ENCODE data around the gene ATG16L1.
A peak's percentile ranks its signal among the peaks of the same experiment; 100 is the strongest.

Gene ATG16L1

DNA sequence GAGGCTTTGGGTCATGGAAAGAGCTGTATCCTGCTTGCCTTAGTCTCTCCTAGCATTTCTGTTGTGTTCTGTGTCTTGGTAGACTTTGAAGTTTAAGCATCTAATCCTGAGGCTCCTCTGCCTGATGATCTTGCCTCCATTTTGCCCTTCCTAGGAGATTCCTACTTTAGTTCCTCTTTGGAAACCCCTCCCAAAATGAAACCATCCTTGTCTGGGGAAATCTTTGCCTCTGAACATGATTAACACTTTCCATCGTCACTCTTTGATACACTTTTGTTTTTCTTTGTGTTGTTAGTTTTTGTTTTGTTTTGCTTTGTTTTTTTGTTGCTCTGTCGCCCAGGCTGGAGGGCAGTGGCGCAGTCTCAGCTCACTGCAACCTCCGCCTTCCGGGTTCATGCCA is 9.2 kb downstream of the ATG16L1 start:
- no peaks in the 10 kb centered on the region for H3K27me3 ChIP-seq
- TF ChIP-seq, protein P1, sequence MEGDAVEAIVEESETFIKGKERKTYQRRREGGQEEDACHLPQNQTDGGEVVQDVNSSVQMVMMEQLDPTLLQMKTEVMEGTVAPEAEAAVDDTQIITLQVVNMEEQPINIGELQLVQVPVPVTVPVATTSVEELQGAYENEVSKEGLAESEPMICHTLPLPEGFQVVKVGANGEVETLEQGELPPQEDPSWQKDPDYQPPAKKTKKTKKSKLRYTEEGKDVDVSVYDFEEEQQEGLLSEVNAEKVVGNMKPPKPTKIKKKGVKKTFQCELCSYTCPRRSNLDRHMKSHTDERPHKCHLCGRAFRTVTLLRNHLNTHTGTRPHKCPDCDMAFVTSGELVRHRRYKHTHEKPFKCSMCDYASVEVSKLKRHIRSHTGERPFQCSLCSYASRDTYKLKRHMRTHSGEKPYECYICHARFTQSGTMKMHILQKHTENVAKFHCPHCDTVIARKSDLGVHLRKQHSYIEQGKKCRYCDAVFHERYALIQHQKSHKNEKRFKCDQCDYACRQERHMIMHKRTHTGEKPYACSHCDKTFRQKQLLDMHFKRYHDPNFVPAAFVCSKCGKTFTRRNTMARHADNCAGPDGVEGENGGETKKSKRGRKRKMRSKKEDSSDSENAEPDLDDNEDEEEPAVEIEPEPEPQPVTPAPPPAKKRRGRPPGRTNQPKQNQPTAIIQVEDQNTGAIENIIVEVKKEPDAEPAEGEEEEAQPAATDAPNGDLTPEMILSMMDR (IDR thresholded peaks at IDR 0.05) = no peak
- peaks cover 3 to 17% of the 10 kb centered on the region in 2 experiments for H3K4me1 ChIP-seq (ENCODE audit: control insufficient read depth in 1 of 2, insufficient read depth in 1 of 2, low read depth in 1 of 2, low read length in 1 of 2)
- peaks cover 82% of the 10 kb centered on the region for H3K36me3 ChIP-seq
- no peak overlapping the region for H3K27ac ChIP-seq
- no peak overlapping the region for H3K4me3 ChIP-seq (ENCODE audit: low read depth in 1 of 2, low read length in 1 of 2)
- H3K9me3 ChIP-seq = no peaks in the 10 kb centered on the region

DNA sequence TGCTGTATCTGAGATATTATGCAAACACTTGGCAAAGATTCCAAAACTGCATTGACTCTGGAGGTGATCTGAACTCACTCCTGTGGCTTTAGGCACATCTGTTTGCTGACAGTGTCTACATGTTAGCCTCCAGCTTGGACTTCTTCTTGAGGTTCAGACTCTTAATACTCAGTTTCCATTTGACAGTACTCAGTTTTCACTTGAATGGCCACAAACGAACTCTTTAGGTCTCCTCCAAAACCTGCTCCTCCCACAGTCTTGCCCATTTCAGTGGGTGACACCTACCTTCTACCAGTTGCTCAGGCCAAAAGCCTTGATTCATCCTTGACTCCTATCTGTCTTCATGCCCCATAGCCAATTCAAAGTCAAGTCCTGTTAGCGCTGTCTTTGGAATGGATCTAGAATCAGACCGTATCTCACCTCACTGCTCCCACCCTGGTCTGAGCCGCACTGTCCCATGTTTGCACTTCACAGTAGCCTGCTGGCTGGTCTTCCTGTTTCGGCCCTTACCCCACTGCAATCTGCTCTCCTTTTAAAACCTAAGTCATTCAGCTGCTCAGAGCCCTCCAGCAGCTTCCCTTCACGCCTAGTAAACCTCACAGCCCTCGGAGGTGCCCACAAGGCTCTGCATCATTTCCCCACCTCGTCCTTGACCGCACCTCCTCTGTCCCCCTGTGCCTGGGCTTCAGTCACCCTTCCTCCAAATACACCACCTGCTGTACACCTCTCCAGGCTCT is 10.5 kb downstream of the ATG16L1 start:
- Histone ChIP-seq H3K36me3 (peaks cover 91% of the 10 kb centered on the region), H3K9me3 (no peaks in the 10 kb centered on the region), H3K27me3 (no peaks in the 10 kb centered on the region), H3K4me1 (ENCODE audit: control insufficient read depth in 1 of 2, insufficient read depth in 1 of 2, low read depth in 1 of 2, low read length in 1 of 2) (peaks cover 3 to 17% of the 10 kb centered on the region in 2 experiments), H3K27ac (peak overlapping the region; percentile 60), H3K4me3 (ENCODE audit: low read depth in 1 of 2, low read length in 1 of 2) (no peak overlapping the region)
- TF ChIP-seq, protein P1 (IDR thresholded peaks at IDR 0.05) = no peak

DNA sequence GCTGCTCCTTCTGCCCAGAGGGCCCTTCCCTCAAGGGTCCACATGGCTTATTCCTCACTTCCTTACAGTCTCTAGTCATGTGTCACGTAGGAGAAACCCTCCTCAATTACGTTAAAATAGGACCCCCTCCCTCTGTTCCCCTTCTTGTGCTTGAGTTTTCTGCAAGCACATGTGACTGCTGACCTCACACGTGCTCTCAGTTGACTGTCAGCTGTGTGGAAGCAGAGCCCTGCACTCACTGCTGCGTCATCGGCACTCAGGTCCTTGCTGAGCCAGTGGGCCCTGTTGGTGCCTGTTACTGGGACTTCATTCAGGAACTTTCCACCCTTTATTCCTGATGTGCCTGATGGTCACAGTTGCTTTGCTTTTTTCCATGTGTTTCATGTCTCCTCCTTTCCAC is 11.1 kb downstream of the ATG16L1 start:
- Histone ChIP-seq H3K36me3 (peaks cover 88% of the 10 kb centered on the region), H3K27ac (peak overlapping the region; percentile 60), H3K9me3 (no peaks in the 10 kb centered on the region), H3K4me3 (ENCODE audit: low read depth in 1 of 2, low read length in 1 of 2) (no peak overlapping the region), H3K27me3 (no peaks in the 10 kb centered on the region), H3K4me1 (ENCODE audit: control insufficient read depth in 1 of 2, insufficient read depth in 1 of 2, low read depth in 1 of 2, low read length in 1 of 2) (peaks cover 3 to 16% of the 10 kb centered on the region in 2 experiments)
- TF ChIP-seq, protein P1 (IDR thresholded peaks at IDR 0.05) = no peak

DNA sequence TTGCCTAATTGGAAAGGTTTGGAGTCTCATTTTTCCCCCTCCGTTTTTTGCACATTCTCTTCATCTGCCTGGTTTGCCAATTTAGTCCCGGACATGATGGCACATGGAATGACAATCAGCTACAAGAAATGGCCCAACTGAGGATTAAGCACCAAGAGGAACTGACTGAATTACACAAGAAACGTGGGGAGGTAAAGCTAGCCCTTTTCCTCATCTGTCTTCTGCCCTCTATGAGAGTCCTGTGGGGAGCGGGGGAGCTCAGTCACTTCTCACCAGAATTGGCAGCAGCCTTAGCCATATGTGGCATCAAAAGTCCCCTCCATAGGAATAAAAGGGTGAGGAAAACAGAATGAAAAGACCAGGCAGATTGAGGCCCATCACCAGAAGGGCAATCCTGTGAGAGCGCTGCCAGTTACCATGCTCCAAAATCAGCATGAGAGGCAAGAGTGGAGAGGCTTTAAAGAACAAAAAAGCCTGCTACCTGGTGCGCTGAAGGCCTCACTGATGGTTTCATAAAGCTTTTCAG is 11.6 kb downstream of the ATG16L1 start:
- TF ChIP-seq, protein P1 (IDR thresholded peaks at IDR 0.05) = no peak
- peaks cover 87% of the 10 kb centered on the region for H3K36me3 ChIP-seq

DNA sequence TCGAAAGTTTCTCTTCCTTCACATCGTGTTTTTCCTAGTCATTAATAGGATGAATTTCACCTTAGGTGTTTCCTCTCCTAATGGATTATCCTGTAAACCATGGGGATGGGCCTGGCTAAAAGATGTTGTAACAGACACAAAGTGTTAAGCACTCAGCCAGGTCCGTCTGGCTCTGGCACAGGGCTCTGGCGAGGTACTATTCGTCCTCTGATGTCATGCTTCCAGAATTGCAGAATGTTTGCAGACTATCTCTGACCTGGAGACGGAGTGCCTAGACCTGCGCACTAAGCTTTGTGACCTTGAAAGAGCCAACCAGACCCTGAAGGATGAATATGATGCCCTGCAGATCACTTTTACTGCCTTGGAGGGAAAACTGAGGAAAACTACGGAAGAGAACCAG is 13.2 kb downstream of the ATG16L1 start:
- peaks cover 0 to 21% of the 10 kb centered on the region in 2 experiments for H3K4me1 ChIP-seq (ENCODE audit: control insufficient read depth in 1 of 2, insufficient read depth in 1 of 2, low read depth in 1 of 2, low read length in 1 of 2)

More for the DNA sequence above, 11.6 kb downstream of the ATG16L1 start:
- Histone ChIP-seq H3K9me3 (no peaks in the 10 kb centered on the region), H3K27ac (peak overlapping the region; percentile 60), H3K4me1 (ENCODE audit: control insufficient read depth in 1 of 2, insufficient read depth in 1 of 2, low read depth in 1 of 2, low read length in 1 of 2) (peaks cover 1 to 18% of the 10 kb centered on the region in 2 experiments), H3K4me3 (ENCODE audit: low read depth in 1 of 2, low read length in 1 of 2) (no peak overlapping the region), H3K27me3 (no peaks in the 10 kb centered on the region)

More for the DNA sequence above, 13.2 kb downstream of the ATG16L1 start:
- H3K9me3 ChIP-seq = no peaks in the 10 kb centered on the region
- TF ChIP-seq, protein P1 (IDR thresholded peaks at IDR 0.05) = no peak
- peaks cover 80% of the 10 kb centered on the region for H3K36me3 ChIP-seq
- H3K27me3 ChIP-seq = no peaks in the 10 kb centered on the region
- H3K27ac ChIP-seq = no peak overlapping the region
- H3K4me3 ChIP-seq (ENCODE audit: low read depth in 1 of 2, low read length in 1 of 2) = no peak overlapping the region
